Measurements from ENCODE around the gene ASRGL1.

Gene ASRGL1

GRCh38 chr11:62387381-62387780, 50.1 kb downstream of the ASRGL1 start:
- Histone ChIP-seq H3K27me3 (ENCODE audit: control insufficient read depth, insufficient read depth, low read length) (no peaks in the 10 kb centered on the region), H3K4me3 (ENCODE audit: low read depth, low read length) (no peak overlapping the region), H3K9me3 (ENCODE audit: control insufficient read depth, insufficient read depth, low read length) (no peaks in the 10 kb centered on the region), H3K9ac (ENCODE audit: low read depth, low read length) (no peak overlapping the region), H3K4me1 (ENCODE audit: control insufficient read depth, insufficient read depth, low read length) (no peaks in the 10 kb centered on the region), H3K36me3 (ENCODE audit: control insufficient read depth, insufficient read depth, low read length) (no peaks in the 10 kb centered on the region)

DNA sequence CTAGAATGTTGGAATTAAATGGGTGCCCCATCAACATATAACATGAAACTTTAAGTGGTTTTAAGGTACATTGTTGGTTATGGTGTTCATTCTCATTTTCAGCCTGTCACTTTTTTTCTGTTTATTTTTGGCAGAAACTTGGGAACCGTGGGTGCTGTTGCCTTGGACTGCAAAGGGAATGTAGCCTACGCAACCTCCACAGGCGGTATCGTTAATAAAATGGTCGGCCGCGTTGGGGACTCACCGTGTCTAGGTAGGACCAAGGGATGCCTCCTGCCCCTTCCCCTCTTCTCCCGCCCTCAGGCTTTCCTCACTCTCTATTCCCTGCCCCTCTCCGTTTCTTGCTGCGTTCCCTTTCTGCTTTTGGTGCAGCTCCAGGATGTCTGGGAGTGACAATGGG, 51.8 kb downstream of the ASRGL1 start:
- Histone ChIP-seq H3K4me1 (ENCODE audit: control insufficient read depth, insufficient read depth, low read length) (no peaks in the 10 kb centered on the region), H3K27me3 (ENCODE audit: control insufficient read depth, insufficient read depth, low read length) (no peaks in the 10 kb centered on the region), H3K9me3 (ENCODE audit: control insufficient read depth, insufficient read depth, low read length) (no peaks in the 10 kb centered on the region), H3K36me3 (ENCODE audit: control insufficient read depth, insufficient read depth, low read length) (no peaks in the 10 kb centered on the region), H3K9ac (ENCODE audit: low read depth, low read length) (no peak overlapping the region), H3K4me3 (ENCODE audit: low read depth, low read length) (no peak overlapping the region)

- Histone ChIP-seq H3K9me3 (ENCODE audit: control insufficient read depth, insufficient read depth, low read length) (no peaks in the 10 kb centered on the region), H3K9ac (ENCODE audit: low read depth, low read length) (no peak overlapping the region)
Observed at GRCh38 chr11:62390237-62390636, 53.0 kb downstream of the ASRGL1 start.

GRCh38 chr11:62390722-62391121, 53.5 kb downstream of the ASRGL1 start:
- Histone ChIP-seq H3K36me3 (ENCODE audit: control insufficient read depth, insufficient read depth, low read length) (no peaks in the 10 kb centered on the region), H3K9me3 (ENCODE audit: control insufficient read depth, insufficient read depth, low read length) (no peaks in the 10 kb centered on the region), H3K4me3 (ENCODE audit: low read depth, low read length) (no peak overlapping the region), H3K27me3 (ENCODE audit: control insufficient read depth, insufficient read depth, low read length) (no peaks in the 10 kb centered on the region), H3K4me1 (ENCODE audit: control insufficient read depth, insufficient read depth, low read length) (peaks cover 3% of the 10 kb centered on the region), H3K9ac (ENCODE audit: low read depth, low read length) (no peak overlapping the region)

More at GRCh38 chr11:62390237-62390636, 53.0 kb downstream of the ASRGL1 start:
- no peaks in the 10 kb centered on the region for H3K27me3 ChIP-seq (ENCODE audit: control insufficient read depth, insufficient read depth, low read length)
- no peaks in the 10 kb centered on the region for H3K36me3 ChIP-seq (ENCODE audit: control insufficient read depth, insufficient read depth, low read length)
- peaks cover under 1% of the 10 kb centered on the region for H3K4me1 ChIP-seq (ENCODE audit: control insufficient read depth, insufficient read depth, low read length)
- H3K4me3 ChIP-seq (ENCODE audit: low read depth, low read length) = no peak overlapping the region

- no peak overlapping the region for H3K9ac ChIP-seq (ENCODE audit: low read depth, low read length)
- no peaks in the 10 kb centered on the region for H3K36me3 ChIP-seq (ENCODE audit: control insufficient read depth, insufficient read depth, low read length)
- peaks cover 7% of the 10 kb centered on the region for H3K4me1 ChIP-seq (ENCODE audit: control insufficient read depth, insufficient read depth, low read length)
- no peaks in the 10 kb centered on the region for H3K27me3 ChIP-seq (ENCODE audit: control insufficient read depth, insufficient read depth, low read length)
- H3K9me3 ChIP-seq (ENCODE audit: control insufficient read depth, insufficient read depth, low read length) = no peaks in the 10 kb centered on the region
- H3K4me3 ChIP-seq (ENCODE audit: low read depth, low read length) = no peak overlapping the region
Observed at GRCh38 chr11:62391642-62392425, 54.6 kb downstream of the ASRGL1 start.

- Histone ChIP-seq H3K36me3 (ENCODE audit: control insufficient read depth, insufficient read depth, low read length) (no peaks in the 10 kb centered on the region), H3K9me3 (ENCODE audit: control insufficient read depth, insufficient read depth, low read length) (no peaks in the 10 kb centered on the region), H3K4me1 (ENCODE audit: control insufficient read depth, insufficient read depth, low read length) (peaks cover 7% of the 10 kb centered on the region), H3K4me3 (ENCODE audit: low read depth, low read length) (no peak overlapping the region), H3K27me3 (ENCODE audit: control insufficient read depth, insufficient read depth, low read length) (no peaks in the 10 kb centered on the region), H3K9ac (ENCODE audit: low read depth, low read length) (no peak overlapping the region)
Observed at GRCh38 chr11:62392506-62392905, 55.3 kb downstream of the ASRGL1 start.

DNA sequence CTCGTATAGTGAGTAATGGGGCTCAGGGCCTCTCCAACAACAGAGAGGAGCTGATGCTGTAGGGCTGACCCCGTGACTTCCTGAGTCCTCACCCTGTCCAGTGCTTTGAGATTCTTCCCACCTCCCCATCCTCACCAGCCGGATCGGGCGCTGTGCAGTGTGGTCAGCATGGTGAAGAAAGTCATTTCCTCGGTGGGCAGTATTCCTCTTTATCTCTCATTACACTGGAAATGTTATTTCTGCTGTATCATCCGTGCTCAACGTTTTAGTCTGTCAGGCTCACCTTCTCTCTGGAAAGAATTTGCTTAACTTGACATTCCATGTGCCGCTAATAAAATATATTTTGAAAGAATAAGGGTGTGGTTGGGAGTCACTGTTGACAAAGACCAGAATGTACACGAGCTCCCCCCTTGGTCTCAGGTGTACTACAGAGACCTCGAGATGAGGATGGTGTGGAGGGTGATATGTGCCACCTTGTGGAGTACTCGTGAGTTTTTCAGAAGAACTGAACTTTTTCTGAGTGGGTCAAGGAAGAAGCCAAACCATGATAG, 55.9 kb downstream of the ASRGL1 start:
- no peaks in the 10 kb centered on the region for H3K27me3 ChIP-seq (ENCODE audit: control insufficient read depth, insufficient read depth, low read length)
- peaks cover 7% of the 10 kb centered on the region for H3K4me1 ChIP-seq (ENCODE audit: control insufficient read depth, insufficient read depth, low read length)
- H3K4me3 ChIP-seq (ENCODE audit: low read depth, low read length) = no peak overlapping the region
- H3K36me3 ChIP-seq (ENCODE audit: control insufficient read depth, insufficient read depth, low read length) = no peaks in the 10 kb centered on the region
- H3K9ac ChIP-seq (ENCODE audit: low read depth, low read length) = no peak overlapping the region
- H3K9me3 ChIP-seq (ENCODE audit: control insufficient read depth, insufficient read depth, low read length) = no peaks in the 10 kb centered on the region

DNA sequence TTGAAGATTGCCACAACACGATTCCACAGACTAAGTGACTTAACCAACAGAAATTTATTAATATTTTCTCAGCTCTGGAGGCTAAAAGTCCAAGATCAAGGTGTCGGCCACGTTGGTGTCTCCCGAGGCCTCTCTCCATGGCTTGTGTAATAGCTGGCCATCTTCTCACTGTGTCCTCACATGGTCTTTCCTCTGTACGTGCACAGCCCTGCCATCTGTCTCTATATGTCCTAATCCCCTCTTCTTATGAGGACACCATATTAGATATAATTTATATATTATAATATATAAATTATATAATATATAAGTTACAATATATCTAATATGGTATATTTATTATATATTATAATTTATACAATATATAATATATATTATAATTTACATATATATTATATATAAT, 56.5 kb downstream of the ASRGL1 start:
- Histone ChIP-seq H3K4me3 (ENCODE audit: low read depth, low read length) (no peak overlapping the region), H3K27me3 (ENCODE audit: control insufficient read depth, insufficient read depth, low read length) (no peaks in the 10 kb centered on the region), H3K4me1 (ENCODE audit: control insufficient read depth, insufficient read depth, low read length) (peaks cover 9% of the 10 kb centered on the region), H3K36me3 (ENCODE audit: control insufficient read depth, insufficient read depth, low read length) (no peaks in the 10 kb centered on the region), H3K9ac (ENCODE audit: low read depth, low read length) (no peak overlapping the region), H3K9me3 (ENCODE audit: control insufficient read depth, insufficient read depth, low read length) (no peaks in the 10 kb centered on the region)

DNA sequence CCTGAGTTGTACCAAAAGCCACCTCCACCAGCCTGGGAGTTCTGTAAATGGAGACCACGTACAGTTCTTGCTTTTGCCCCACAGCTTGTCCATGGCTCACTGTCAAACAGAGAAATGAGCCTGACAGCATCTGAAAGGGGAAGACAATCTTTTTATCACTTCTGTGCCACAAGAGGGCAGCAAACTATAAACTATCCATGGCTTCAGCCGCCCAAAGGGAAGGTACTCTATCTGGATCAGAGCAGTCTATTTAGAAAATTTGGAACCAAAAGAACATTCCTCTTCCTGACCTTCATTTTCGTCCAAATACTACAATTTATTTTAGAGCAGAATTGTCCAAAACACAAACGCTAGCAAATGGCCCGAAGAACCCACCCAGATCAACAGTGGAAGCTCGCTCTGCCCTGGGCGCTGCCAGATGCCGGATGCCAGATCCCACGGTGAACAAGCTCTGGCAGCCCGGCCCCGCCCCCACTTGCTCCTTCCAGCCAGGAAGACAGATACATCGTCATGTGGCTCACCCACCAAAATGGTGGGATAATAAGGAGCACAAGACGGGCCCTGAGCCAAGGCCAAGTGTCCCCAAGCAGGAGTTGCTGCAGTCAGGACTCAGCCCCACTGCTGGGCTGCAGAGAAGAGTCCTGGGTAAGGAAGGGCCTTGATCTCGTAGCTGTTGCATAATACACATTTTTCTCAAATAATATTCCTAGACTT, 57.7 kb downstream of the ASRGL1 start:
- Histone ChIP-seq H3K27me3 (ENCODE audit: control insufficient read depth, insufficient read depth, low read length) (no peaks in the 10 kb centered on the region), H3K9me3 (ENCODE audit: control insufficient read depth, insufficient read depth, low read length) (no peaks in the 10 kb centered on the region), H3K4me3 (ENCODE audit: low read depth, low read length) (peak overlapping the region; percentile 11), H3K4me1 (ENCODE audit: control insufficient read depth, insufficient read depth, low read length) (peaks cover 9% of the 10 kb centered on the region), H3K9ac (ENCODE audit: low read depth, low read length) (no peak overlapping the region), H3K36me3 (ENCODE audit: control insufficient read depth, insufficient read depth, low read length) (no peaks in the 10 kb centered on the region)

- Histone ChIP-seq H3K9me3 (ENCODE audit: control insufficient read depth, insufficient read depth, low read length) (no peaks in the 10 kb centered on the region), H3K4me1 (ENCODE audit: control insufficient read depth, insufficient read depth, low read length) (peaks cover 9% of the 10 kb centered on the region), H3K9ac (ENCODE audit: low read depth, low read length) (no peak overlapping the region)
Observed at GRCh38 chr11:62395885-62396551, 58.8 kb downstream of the ASRGL1 start.

DNA sequence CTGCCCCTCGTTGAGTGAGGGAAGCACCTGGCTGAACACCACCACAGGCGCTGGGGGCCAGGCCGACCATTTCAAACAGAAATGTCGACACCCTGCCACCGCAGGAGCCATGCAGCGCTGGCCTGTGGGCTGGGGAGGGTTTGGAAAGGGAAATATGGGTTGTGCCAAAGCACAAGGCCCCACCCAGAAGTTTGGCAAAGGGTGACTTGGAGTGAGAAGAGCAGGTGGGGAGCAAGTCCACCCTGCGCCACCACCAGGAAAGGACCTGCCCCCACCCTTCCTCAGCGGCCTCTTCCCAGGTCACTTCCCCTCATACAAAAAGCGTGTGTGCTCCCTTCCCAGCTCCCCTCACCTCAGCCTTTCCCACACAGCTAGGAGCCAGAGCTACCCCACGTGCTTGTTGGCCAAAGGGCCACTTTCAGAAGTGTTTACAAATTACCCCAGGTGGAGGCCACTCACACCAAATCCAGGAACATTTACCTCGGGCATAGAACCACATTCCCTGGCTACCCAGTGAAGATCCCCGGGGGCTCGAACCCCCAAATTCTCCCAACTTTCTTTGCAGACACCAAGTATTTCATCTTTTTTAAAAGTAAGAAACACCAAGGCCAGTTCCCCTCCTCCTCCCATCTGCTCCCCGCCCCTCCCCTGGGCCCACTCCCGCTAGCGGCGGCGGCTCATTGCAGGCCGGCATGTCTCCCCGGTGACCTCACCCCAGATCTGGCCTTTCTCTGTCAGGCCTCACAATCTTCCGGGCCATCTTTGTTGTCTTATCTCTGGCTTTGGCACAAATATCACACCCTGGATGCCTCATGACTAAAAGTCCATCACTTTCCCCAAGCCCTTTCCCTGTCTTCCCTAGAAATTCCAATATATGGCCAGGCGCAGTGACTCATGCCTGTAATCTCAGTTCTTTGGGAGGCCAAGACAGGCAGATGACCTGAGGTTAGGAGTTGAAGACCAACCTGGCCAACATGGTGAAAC, 61.1 kb downstream of the ASRGL1 start:
- Histone ChIP-seq H3K9ac (ENCODE audit: low read depth, low read length) (no peak overlapping the region), H3K36me3 (ENCODE audit: control insufficient read depth, insufficient read depth, low read length) (no peaks in the 10 kb centered on the region), H3K4me1 (ENCODE audit: control insufficient read depth, insufficient read depth, low read length) (peaks cover 12% of the 10 kb centered on the region), H3K4me3 (ENCODE audit: low read depth, low read length) (no peak overlapping the region), H3K9me3 (ENCODE audit: control insufficient read depth, insufficient read depth, low read length) (no peaks in the 10 kb centered on the region), H3K27me3 (ENCODE audit: control insufficient read depth, insufficient read depth, low read length) (no peaks in the 10 kb centered on the region)

More at GRCh38 chr11:62395885-62396551, 58.8 kb downstream of the ASRGL1 start:
- H3K36me3 ChIP-seq (ENCODE audit: control insufficient read depth, insufficient read depth, low read length) = no peaks in the 10 kb centered on the region
- H3K4me3 ChIP-seq (ENCODE audit: low read depth, low read length) = no peak overlapping the region
- no peaks in the 10 kb centered on the region for H3K27me3 ChIP-seq (ENCODE audit: control insufficient read depth, insufficient read depth, low read length)

All from iPS-15b (cell line).